NB4 (cell line): ENCODE measurements around the gene MAPKAPK3.

ENCODE experiments used
- CTCF ChIP-seq: IDR thresholded peaks from one replicate; pipeline ENCODE4 v1.5.1; 2012; ENCODE audit warnings: low read depth, low read length
- MYC ChIP-seq: IDR thresholded peaks from 2 replicates; pipeline ENCODE4 v1.6.1; 2011; ENCODE audit warnings: low read depth, low read length
- POLR2A ChIP-seq: IDR thresholded peaks from 2 replicates; pipeline ENCODE4 v1.6.1; 2011; ENCODE audit warnings: mild to moderate bottlenecking; ENCODE audit not compliant: insufficient read length; ENCODE audit errors: extremely low read depth
- TF ChIP-seq, protein P1 (sequence below): IDR thresholded peaks from 2 replicates; pipeline ENCODE4 v1.6.1; 2011; ENCODE audit warnings: low read depth, low read length

GRCh38 chr3:50676031-50676705, 59.2 kb downstream of the MAPKAPK3 start:
- TF ChIP-seq CTCF (no peak), POLR2A (no peak), MYC (no peak)
- TF ChIP-seq, protein P1, sequence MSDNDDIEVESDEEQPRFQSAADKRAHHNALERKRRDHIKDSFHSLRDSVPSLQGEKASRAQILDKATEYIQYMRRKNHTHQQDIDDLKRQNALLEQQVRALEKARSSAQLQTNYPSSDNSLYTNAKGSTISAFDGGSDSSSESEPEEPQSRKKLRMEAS: no peak
